HG03066 (cell line): ENCODE results near the gene ABHD17B.
"Not testable (repeated sequence)": the region's sequence is repeated elsewhere in the genome, so short reads cannot be mapped to it uniquely, and the experiment has no call there.

Source experiments
- ATAC-seq: cut with Tn5 transposase; IDR thresholded peaks from one replicate; pipeline ENCODE4 v1.9.1; 2021; ENCODE audit warnings: low read depth; ENCODE audit not compliant: unreplicated experiment

The ABHD17B gene

GRCh38 chr9:71916834-71917534 is 6.0 kb upstream of the ABHD17B start:
- peak; percentile 67 for ATAC-seq

- ATAC-seq: no peak
Observed at GRCh38 chr9:71915495-71915894, 4.5 kb upstream of the ABHD17B start.

- no peak for ATAC-seq
Observed at GRCh38 chr9:71911908-71912335, 929 bp upstream of the ABHD17B start.

GRCh38 chr9:71910650-71911060 is 338 bp downstream of the ABHD17B start:
- ATAC-seq: peak; percentile 11

- ATAC-seq: peak; percentile 9
Observed at GRCh38 chr9:71909887-71910649, 925 bp downstream of the ABHD17B start.

GRCh38 chr9:71908825-71909224 is 2.2 kb downstream of the ABHD17B start:
- no peak for ATAC-seq

- ATAC-seq: no peak
Observed at GRCh38 chr9:71904076-71904475, 6.9 kb downstream of the ABHD17B start.

GRCh38 chr9:71901695-71902597 is 9.0 kb downstream of the ABHD17B start:
- ATAC-seq: no peak

- not testable (repeated sequence) for ATAC-seq
Observed at GRCh38 chr9:71898756-71899155, 12.2 kb downstream of the ABHD17B start.

GRCh38 chr9:71897577-71897976 is 13.4 kb downstream of the ABHD17B start:
- ATAC-seq: peak; percentile 53

- no peak for ATAC-seq
Observed at GRCh38 chr9:71896761-71897160, 14.2 kb downstream of the ABHD17B start.

- ATAC-seq: no peak
Observed at GRCh38 chr9:71895955-71896354, 15.0 kb downstream of the ABHD17B start.

GRCh38 chr9:71895117-71895516 is 15.9 kb downstream of the ABHD17B start:
- peak; percentile 40 for ATAC-seq

- ATAC-seq: no peak
Observed at GRCh38 chr9:71891557-71892189, 19.3 kb downstream of the ABHD17B start.

GRCh38 chr9:71890042-71890679 is 20.8 kb downstream of the ABHD17B start:
- no peak for ATAC-seq

- ATAC-seq: no peak
Observed at GRCh38 chr9:71887362-71887761, 23.6 kb downstream of the ABHD17B start.

- no peak for ATAC-seq
Observed at GRCh38 chr9:71886541-71886940, 24.5 kb downstream of the ABHD17B start.

- no peak for ATAC-seq
Observed at GRCh38 chr9:71886015-71886414, 25.0 kb downstream of the ABHD17B start.

- no peak for ATAC-seq
Observed at GRCh38 chr9:71885467-71885866, 25.5 kb downstream of the ABHD17B start.

GRCh38 chr9:71884005-71884404 is 27.0 kb downstream of the ABHD17B start:
- ATAC-seq: no peak
